Retinal pigment epithelial cell (primary cell): ENCODE data around the gene RBMS1.

ENCODE experiments used
- DNase-seq: peaks from one replicate; pipeline ENCODE4 v3.0.0-alpha.2; 2010; ENCODE audit warnings: low read depth
- H3K4me3 ChIP-seq: 2 replicates; pipeline ENCODE4 v1.5.1; 2011; ENCODE audit warnings: mild to moderate bottlenecking, low read length, control low read depth, moderate library complexity
- CTCF ChIP-seq: conservative IDR thresholded peaks from 2 replicates; pipeline ENCODE4 v1.5.1; 2011; ENCODE audit warnings: low read depth, low read length, control low read depth, inconsistent platforms

RBMS1 gene

GRCh38 chr2:160411167-160411566 lies 82.4 kb downstream of the RBMS1 start:
- no peak for DNase-seq
- no peak overlapping the region for H3K4me3 ChIP-seq
- TF ChIP-seq CTCF, result no peak

- no peak overlapping the region for H3K4me3 ChIP-seq
- TF ChIP-seq CTCF, result no peak
- no peak for DNase-seq
These were observed 84.1 kb downstream of the RBMS1 start for GRCh38 chr2:160409480-160409879.

DNA sequence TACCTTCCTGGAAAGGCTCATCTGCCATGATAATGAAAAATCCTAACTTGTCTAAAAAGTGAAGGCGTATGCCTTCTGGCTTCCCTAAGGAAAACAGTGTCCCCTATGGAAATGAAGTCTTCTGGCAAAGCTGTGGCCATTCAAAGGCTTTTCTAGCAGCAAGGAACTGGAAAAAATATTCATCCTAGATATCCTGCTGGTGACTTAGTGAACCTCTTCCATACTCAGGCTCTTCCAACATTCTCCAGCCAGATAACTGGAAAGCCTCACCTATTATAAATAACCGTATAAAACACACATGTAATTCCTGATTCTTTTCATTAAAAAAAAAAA lies 84.7 kb downstream of the RBMS1 start:
- no peak for TF ChIP-seq CTCF
- H3K4me3 ChIP-seq, result no peak overlapping the region
- no peak for DNase-seq

GRCh38 chr2:160408173-160408958 lies 85.2 kb downstream of the RBMS1 start:
- DNase-seq, result no peak
- no peak for TF ChIP-seq CTCF
- peak overlapping the region; percentile 42 for H3K4me3 ChIP-seq

DNA sequence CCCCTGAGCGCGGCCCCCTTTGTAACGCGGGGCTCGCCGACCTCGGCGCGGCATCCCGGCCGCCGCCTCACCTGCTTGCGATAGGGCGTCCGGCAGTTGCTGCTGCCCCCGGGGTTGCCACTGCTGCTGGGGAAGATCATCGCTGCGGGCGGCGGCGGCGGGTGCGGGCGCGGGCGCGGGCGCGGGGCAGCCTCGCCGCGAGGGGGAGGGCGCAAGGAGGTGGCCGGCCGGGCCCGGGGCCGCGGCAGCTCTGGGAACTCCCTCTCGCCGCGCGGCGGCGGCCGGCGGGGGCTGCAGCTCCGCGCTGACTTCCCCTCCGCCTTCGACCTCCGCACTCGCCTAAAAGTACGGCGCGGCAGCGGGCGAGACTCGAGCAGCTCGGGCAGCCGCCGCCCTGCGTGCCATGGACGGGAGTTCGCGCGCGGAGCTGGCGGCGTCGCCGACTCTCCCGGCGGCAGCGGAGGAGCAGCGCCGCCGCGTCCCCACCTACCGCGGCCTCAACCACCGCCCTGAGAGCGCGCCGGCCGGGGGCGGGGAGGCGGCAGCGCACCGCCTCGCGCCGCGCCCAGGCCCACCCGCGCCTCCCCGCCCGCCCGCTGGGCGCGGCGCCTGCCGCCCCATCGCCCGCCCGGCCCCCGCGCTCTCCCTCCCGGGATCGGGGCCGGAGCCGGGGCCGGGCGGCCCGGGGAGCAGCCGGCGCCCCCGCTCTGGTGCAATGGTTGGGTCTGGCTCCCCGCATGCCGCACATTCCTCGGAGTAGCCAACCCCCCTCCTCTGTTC lies 86.0 kb downstream of the RBMS1 start:
- H3K4me3 ChIP-seq, result peak overlapping the region; percentile 85
- peak; percentile 45 for DNase-seq
- no peak for TF ChIP-seq CTCF

- DNase-seq, result no peak
- peak overlapping the region; percentile 85 for H3K4me3 ChIP-seq
- TF ChIP-seq CTCF, result no peak
These were observed 86.8 kb downstream of the RBMS1 start for GRCh38 chr2:160406591-160407392.
